Cardiac muscle cell (in vitro differentiated cells and primary cell): Measurements from ENCODE around the gene BMERB1. TPM values are rescaled to one million over a fixed set of nuclear protein-coding genes. Genes with fewer than 3 reads are reported as not detected.

Experiments used
- DNase-seq, 2 donors: peaks; one replicate each; pipeline versions ENCODE4 v3.0.0 to v3.0.0-alpha.2; 2010 to 2017; ENCODE audit warnings: low read depth in 1 of 2, low spot score in 1 of 2
- H3K27ac ChIP-seq: fragments of 200-600 bp; sonication (generic); 2 replicates; pipeline ENCODE4 v1.5.1; 2016
- H3K27me3 ChIP-seq: fragments of 200-600 bp; sonication (generic); 2 replicates; pipeline ENCODE4 v1.6.0; 2016; ENCODE audit warnings: control low read depth
- H3K36me3 ChIP-seq: fragments of 200-600 bp; sonication (generic); 2 replicates; pipeline ENCODE4 v1.5.1; 2016; ENCODE audit warnings: control low read depth
- H3K4me1 ChIP-seq: fragments of 200-600 bp; sonication (generic); 2 replicates; pipeline ENCODE4 v1.8.1; 2017; ENCODE audit warnings: low read depth, mild to moderate bottlenecking, mixed run types
- H3K4me3 ChIP-seq: fragments of 200-600 bp; sonication (generic); 2 replicates; pipeline ENCODE4 v1.5.1; 2016; ENCODE audit warnings: mild to moderate bottlenecking
- H3K9me3 ChIP-seq: fragments of 200-600 bp; sonication (generic); 2 replicates; pipeline ENCODE4 v1.5.1; 2017; ENCODE audit warnings: low read depth, mild to moderate bottlenecking, control low read depth
- CTCF ChIP-seq: IDR thresholded peaks from 2 replicates; pipeline ENCODE4 v1.5.1; 2012; ENCODE audit warnings: low read depth, mild to moderate bottlenecking, low read length
- polyA plus RNA-seq: library from polyadenylated mRNA; unstranded; fragments of >200 nt; fragmentation: Nextera tagmentation; extraction: Ambion mirVana; gene quantifications from 2 replicates; pipeline ENCODE4 v1.2.1, GENCODE V29; 2016
- total RNA-seq: library from RNA; depleted of rRNA; stranded (reverse); fragments of >200 nt; gene quantifications from 2 replicates; pipeline ENCODE4 v1.2.3, GENCODE V29; 2016

Gene BMERB1
- total and polyA plus RNA-seq, 2 experiments from 2014 or later, result 15.2 to 22.1 TPM

GRCh38 chr16:15631730-15632409 is 197.5 kb downstream of the BMERB1 start:
- H3K36me3 ChIP-seq, result peaks cover 60% of the 10 kb centered on the region
- no peaks in the 10 kb centered on the region for H3K27me3 ChIP-seq
- no peak for TF ChIP-seq CTCF
- H3K9me3 ChIP-seq, result no peaks in the 10 kb centered on the region
- H3K4me1 ChIP-seq, result no peaks in the 10 kb centered on the region
- no peak for DNase-seq
- H3K4me3 ChIP-seq, result no peak overlapping the region
- H3K27ac ChIP-seq, result no peak overlapping the region

- peaks cover 70% of the 10 kb centered on the region for H3K36me3 ChIP-seq
- DNase-seq, result no peak
- H3K4me1 ChIP-seq, result no peaks in the 10 kb centered on the region
- no peak for TF ChIP-seq CTCF
- no peak overlapping the region for H3K4me3 ChIP-seq
- no peaks in the 10 kb centered on the region for H3K9me3 ChIP-seq
- no peak overlapping the region for H3K27ac ChIP-seq
- no peaks in the 10 kb centered on the region for H3K27me3 ChIP-seq
These were observed 201.5 kb downstream of the BMERB1 start for GRCh38 chr16:15635926-15636325.

- no peaks in the 10 kb centered on the region for H3K9me3 ChIP-seq
- no peak for DNase-seq
- H3K4me3 ChIP-seq, result no peak overlapping the region
- no peak for TF ChIP-seq CTCF
- peaks cover 66% of the 10 kb centered on the region for H3K36me3 ChIP-seq
- H3K27me3 ChIP-seq, result no peaks in the 10 kb centered on the region
- H3K27ac ChIP-seq, result no peak overlapping the region
- H3K4me1 ChIP-seq, result no peaks in the 10 kb centered on the region
These were observed 202.0 kb downstream of the BMERB1 start for GRCh38 chr16:15636392-15636873.

Other genes starting within 250 kb of the BMERB1 start
- gene NPIPA5, start 56.3 kb upstream of the BMERB1 start, total RNA-seq, result 3.8 and 5.8 TPM in 2 replicates
- 6.5 and 7.4 TPM in 2 replicates for gene NPIPA5, start 56.3 kb upstream of the BMERB1 start, polyA plus RNA-seq
- gene MPV17L, start 38.8 kb upstream of the BMERB1 start, total RNA-seq, result 1.3 and 1.4 TPM in 2 replicates
- 1.0 and 1.8 TPM in 2 replicates for gene MPV17L, start 38.8 kb upstream of the BMERB1 start, polyA plus RNA-seq
- gene MARF1, start 208.6 kb downstream of the BMERB1 start, total RNA-seq, result 10.3 and 14.1 TPM in 2 replicates
- 6.6 and 8.8 TPM in 2 replicates for gene MARF1, start 208.6 kb downstream of the BMERB1 start, polyA plus RNA-seq
- 10.7 and 41.0 TPM in 2 replicates for gene NDE1, start 215.7 kb downstream of the BMERB1 start, total RNA-seq
- 7.1 and 33.4 TPM in 2 replicates for gene NDE1, start 215.7 kb downstream of the BMERB1 start, polyA plus RNA-seq